ENCODE measurements around the gene HOXB8. TPM values are rescaled to one million over a fixed set of nuclear protein-coding genes. Genes with fewer than 3 reads are reported as not detected.

The HOXB8 gene
- total RNA-seq, 1 donor from 2014 or later = 2.3 TPM

DNA sequence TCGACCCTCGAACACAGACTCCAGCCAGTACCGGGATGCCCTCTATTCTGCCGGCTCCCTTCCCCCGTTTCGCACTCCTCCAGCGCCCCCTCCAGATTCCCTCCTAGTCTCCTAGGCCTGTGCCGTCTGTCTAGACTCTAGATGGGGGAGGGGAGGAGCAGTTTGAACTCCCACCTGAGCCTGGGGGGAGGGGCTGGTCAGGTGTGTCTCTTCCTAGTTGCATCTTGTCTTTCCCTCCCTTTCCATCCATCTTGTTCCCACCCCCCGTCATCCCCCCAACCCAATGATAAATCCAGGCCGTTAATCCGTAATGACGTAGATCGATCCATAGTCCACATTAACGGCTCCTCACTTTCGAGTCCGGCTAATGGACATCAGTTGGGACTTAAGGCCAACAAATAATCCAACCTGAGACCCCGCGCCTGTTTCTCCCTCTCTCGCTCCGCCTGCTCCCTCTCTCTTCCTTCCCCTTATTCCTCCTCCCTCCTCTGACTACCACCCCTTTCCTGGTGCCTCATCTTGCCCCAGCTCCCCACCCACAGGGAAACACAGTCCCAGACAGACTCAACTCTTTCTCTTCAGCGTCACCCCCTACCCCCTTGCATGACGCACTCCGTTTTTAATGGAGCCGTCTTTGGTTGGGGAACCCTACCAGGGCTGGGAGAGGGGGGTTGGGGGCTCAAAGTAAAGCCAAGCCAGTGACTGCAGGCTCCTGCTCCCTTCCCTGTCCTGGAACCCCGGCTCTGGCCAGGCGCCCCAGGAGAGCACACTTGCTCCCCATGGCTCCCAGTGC is 18.2 kb downstream of the HOXB8 start:
- no peak for DNase-seq (ENCODE audit: low spot score)

DNA sequence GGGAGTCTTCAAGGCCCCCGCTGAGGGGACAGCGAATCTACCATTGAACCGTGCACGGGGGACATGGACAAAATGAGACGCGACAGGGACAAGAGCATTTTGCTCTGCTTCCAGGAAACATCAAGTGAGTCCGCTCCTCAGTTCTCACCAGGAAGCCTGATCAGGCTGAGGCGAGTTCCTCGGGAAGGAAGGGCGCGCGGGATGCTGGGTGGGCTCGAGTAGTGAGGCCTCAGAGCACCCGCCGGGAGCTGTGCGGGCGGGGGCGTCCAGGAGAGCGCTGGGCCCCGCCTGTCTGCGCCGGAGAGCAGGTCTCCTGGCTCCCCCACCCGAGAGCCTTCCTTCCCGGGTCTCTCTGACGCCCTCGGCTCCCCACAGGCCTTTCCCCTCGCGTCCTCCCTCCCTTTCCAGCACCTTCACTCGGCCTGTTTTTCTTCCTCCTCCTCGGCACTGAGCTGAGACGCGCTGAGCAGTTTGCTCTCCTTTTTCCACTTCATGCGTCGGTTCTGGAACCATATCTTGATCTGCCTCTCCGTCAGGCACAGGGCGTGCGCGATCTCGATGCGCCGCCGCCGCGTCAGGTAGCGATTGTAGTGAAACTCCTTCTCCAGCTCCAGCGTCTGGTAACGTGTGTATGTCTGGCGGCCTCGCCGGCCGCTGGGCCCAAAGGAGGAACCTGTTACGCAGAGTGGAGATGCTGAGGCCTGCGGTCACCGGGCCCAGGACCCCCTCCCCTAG is 18.9 kb downstream of the HOXB8 start:
- DNase-seq (ENCODE audit: low spot score) = no peak

DNA sequence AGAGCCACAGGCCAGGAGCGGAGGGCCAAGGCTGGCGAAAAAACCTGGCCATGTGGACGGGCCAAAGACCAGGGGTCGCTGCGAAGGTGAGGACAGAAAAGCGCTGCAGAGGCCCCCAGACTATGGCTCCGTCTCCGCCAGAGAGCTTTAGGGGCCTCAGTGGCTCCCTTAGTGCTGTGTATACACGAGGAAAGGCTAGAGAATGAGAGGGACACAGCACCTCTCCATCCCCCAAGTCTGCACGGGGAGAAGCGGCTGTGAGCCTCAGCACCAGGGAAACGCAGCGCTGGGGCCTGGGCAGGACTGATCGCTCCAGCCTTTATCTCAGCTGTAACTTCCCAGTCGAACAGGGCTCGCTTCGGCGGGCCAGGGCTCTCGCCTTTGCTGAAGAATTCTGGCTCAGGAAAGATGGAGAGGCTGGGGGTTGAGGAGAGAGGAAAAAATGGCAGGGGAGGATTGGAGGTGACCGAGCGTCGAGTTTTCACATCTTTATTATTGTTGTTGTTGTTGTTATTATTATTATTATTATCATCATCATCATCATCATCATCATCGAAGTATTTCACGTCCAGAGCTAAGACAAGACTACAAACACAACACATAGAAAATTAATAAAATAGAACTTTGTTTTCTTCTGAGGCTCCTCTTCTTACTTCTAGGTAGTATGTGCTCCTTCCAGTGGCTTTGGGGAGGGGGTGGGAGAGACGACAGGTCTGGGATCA is 19.7 kb downstream of the HOXB8 start:
- DNase-seq (ENCODE audit: low spot score) = no peak

DNA sequence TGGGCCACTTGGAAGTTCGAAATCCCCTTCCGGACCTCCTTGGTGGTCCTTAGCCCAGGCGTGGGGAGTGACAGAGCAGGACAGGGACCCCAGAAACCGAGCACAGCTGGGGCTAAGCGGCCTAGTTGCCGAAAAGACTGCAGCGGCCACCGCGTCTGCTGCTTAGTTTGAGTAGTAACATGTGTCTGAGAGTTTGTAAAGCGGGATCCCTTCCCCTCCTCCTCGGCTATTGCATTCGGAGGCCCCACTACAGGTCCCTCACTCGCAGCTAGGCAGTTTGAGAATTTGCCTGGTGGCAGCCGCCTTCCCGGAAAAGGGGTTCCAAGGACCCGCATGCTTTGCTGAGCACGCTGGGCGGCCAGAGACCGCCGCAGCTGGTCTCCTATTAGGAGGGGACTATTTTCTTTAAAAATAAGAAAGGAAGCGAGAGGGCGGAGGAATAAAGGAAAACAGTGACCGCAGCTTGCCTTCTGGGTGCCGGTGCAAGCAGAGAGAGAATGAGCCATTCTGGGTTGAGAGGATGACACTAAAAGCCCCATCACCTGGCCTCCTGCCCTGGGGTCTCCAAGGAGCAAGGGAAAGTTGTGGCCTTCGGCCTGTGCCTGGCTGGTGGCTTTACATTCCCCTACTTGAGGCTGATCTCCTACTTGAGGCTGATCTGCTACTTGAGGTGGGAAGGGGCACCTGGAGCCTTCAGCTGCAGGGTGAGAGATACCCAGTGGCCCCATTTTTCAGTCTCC is 20.4 kb downstream of the HOXB8 start:
- no peak for DNase-seq (ENCODE audit: low spot score)

DNA sequence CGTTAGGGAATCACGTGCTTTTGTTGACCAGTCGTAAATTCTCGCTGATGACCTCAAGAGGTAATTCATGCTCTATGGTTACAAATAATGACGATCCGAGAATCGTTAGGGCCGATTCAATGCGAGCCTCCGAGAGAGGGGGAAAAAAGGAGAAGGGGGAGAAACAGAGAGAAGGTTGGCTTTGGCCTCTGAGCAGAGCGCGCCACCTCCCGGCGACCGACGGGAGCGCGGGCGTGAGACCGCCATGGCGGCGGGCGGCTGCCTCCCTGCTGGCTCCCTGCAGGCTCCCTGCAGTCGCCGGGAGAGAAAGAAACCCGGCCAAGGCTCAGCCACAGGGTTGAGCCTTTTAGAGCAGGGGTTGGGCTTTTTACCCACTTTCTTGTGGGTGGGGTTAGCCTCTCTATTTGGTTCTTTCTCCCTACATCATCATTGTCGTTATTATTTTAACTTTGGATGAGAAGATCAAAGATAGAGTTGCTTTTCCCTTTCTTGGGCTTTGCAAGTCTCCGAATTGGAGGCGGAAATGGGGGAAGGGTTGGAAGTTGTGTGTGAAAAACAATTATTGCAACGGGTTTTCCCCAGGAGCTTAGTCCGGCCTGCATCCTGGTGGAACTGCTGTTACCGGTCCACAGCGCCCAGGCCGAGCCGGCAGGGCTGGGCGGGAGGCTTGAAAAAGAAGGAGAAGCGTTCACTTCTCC is 21.1 kb downstream of the HOXB8 start:
- no peak for DNase-seq (ENCODE audit: low spot score)

DNA sequence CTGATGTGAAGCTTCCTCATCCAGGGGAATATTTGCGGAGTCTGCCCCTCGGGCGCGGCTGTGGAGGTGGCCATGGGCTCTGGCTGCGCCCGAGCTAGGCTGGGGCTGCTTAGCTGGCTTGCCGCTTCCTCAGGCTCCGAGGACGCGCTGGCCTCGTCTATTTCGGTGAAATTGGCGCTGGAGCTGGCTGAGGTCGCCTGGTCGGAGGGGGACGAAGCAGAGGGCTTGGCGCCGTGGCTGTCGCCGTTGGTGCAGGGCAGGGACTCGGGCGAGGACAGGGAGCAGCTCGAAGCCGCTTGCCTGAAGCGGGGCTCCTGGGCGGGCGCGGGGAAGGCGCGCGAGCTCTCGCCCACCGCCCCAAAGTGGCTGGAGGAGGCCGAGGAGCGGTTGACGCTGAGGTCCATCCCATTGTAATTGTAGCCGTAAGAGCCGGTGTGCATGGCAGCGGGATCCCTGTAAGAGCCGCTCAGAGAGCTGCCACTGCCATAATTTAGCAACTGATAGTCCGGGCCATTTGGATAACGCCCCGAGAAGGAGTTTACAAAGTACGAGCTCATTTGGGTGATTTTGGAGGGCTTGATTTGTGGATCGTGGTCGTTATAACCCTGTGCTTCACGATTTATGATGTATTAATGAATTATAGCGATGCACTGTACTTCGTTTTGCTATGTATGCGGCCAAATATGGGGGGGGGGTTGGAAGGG is 21.8 kb downstream of the HOXB8 start, which contains the start of gene HOXB5:
TSS of gene HOXB5 (minus strand) at position 654 of the 704 bp plus-strand sequence. CDS start at position 557, 97 bp downstream.
- no peak for DNase-seq (ENCODE audit: low spot score)

DNA sequence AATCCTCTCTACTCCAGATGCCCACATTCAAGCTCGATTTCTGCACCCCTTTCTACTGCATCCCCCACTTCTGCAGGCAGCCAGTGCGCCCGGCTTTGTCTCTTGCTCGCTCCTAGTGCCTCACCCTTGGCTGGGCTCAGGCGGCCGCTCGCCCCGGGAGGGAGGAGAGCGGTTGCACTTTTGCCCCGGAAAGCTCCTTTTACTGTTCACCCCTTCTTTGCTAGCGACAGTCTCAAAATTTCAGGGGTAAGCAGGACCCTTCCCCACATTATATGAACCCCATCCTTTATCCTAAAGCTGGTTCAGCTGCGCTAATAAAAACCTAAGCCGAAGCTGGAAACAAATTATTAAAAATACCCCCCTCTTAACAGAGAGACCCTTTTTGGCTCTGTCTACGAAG is 22.5 kb downstream of the HOXB8 start:
- DNase-seq (ENCODE audit: low spot score) = no peak

DNA sequence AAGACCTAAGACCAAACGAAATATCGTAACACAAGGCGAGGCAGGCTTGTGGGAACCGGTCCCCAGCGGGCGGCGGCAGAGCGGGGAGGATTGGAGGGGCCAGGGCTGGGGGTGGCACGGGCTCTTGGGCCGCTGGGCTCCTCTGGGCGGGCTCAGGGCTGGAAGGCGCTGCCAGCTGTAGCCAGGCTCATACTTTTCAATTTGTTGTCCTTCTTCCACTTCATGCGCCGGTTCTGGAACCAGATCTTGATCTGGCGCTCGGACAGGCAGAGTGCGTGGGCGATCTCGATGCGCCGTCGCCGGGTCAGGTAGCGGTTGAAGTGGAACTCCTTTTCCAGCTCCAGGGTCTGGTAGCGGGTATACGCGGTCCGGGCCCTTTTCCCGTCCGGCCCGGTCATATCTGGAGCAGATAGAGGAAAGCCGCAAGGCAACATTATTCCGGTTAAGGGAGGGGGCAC is 23.0 kb downstream of the HOXB8 start:
- no peak for DNase-seq (ENCODE audit: low spot score)

DNA sequence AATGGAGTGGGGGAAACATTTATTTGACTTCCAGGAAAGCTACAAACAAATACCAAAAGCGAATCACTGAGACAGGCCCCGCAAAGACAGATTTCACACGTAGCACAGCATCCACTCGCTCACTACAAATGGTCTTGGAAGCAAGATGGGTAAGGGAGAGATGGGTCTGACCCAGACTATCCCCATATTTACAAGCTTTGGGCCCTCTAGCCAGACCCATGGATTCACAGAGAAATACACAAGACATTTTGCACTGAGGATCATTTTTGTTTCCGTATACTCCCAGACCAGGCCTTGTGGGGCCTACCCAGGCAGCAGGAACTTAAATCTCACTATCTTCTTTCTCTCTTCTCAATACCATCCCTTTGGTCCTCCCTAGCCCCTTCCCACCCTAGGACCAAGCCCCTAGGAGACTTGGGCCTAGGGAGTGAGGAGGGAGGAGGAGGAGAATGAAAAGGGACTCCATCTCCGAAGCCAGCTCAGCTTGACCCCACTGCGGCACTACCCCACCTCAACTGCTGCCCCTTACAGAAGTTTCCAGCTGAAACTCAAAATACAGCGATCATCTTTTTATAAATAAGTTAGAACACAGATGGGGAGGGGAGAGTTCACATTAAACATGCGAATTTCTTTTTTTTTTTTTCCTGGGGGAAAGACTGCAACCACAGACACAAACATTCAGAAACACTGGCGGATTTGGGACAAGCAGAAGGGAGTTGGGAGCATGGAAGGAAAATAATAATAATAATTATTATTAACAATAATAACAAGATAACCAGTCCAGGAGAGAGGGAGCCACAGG is 23.6 kb downstream of the HOXB8 start:
- DNase-seq (ENCODE audit: low spot score) = no peak

DNA sequence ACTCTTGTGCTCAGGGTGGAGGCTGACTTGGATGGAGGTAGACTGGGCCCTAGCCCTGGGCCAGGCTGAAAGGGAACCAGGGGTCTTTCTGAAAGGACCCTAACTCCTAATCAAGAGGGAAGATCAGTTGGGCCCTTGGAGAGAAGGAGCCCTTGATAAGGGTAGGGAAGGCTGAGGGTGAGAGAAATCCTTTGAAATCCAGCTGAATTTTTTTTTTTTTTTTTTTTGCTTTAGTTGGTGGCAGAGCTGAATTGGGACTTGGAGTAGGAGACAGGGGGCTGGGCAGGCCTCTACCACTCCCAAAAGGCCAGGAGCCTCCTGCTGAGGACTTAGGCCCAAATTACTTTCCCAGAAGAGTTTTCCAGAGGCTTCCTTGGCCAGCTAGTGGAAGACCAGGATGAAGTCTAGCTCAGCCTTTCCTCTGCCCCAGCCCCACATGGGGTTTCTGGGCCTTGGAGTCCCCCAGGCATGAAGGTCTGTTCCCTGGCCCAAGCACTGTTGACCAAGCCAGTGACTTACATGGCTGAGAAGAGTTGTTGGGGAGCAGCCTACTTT is 24.4 kb downstream of the HOXB8 start:
- no peak for DNase-seq (ENCODE audit: low spot score)

DNA sequence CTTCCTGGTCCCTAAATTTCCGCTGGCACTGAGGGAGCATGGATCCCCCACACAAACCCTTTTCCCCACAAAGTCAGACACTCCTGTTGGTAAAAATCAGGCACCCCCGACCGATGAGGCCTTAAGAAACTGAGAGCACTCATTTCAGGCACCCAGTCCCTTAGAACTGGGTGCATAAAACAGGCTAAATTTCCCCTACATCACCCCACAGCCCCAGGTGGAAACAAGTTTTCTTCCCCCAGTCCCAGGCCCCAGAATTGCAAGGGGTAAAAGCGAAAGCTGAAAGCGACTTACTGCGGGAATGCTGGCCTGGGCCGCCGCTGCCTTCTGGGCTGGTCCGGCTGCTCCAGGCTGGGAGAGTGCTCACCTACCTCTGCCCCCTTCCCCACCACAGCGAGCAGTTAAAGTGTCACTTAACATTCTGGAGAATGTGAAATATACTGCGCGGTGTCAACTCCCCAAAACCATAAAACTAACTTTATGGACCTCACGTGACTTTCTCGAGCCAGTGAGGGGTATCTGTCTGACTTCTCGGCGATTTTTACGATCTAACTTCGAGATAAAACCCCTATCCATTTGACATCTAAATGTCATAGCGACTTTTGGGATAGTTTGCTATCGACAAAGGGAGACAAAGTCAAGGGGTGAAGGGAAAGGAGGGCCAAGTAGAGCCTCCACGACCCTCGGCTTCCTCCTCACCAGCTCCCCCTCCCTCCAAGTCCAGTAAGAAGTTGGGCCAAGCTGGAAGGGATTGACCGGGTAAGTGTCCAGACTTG is 25.1 kb downstream of the HOXB8 start, which contains the start of gene HOXB3:
TSS of gene HOXB3 (minus strand) at position 411 of the 776 bp plus-strand sequence. CDS start 37,767 bp downstream, outside the sequence.
- no peak for DNase-seq (ENCODE audit: low spot score)

DNA sequence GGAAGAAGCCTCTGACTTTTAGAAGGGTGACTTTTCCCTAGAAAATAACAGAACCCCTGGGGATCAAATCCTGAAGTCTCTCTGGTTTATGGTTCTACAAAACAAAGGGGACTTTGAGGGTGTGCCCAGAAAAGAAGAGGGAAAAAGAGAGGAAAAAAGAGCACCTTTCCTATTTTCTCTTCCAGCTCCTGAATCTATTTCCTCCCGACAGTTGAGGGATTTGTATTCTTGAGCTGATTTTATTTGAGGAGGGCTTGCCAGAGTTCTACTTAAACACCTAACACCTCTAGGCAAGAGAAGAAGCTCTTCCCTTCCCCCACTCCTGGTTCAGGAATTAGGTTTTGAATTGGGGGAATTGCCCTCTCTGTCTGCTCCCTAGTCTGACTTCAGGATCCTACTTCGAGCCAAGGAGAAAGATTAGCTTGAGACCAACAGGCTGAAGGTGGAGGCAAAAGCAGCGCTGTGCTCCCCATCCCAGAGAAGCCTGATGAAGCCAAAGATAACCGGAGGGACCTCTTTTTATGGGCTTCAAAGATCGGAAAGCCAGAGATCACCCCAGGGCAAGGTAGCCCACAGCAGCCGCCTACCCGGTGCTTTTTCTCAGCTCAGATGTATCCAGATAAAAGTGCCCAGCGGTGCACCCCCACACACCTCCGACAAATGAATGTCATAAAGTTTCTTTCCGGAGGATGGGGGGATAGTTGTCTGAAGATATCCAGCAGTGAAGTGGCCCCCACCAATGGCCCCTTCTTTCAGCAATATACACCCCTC is 25.8 kb downstream of the HOXB8 start:
- DNase-seq (ENCODE audit: low spot score) = no peak

DNA sequence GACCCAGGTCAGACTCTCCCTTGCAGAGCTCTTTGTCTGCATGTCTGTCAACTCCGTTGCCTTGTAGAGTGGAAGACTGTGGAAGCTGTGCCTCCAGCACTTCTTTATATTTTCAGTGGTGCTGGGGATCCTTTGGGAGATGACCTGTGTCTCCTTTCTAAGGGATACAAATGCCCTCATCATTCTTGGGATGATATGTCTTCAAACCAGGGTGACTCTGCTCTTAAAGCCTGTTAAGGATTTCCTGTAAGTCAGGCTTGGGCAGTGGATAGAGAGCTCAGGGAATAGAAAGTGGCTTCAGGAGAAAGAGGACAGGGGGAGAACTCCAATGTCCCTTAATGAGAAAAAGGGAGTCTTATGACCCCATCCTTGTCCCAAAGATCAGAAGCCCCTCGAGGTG is 26.6 kb downstream of the HOXB8 start:
- DNase-seq (ENCODE audit: low spot score) = no peak

DNA sequence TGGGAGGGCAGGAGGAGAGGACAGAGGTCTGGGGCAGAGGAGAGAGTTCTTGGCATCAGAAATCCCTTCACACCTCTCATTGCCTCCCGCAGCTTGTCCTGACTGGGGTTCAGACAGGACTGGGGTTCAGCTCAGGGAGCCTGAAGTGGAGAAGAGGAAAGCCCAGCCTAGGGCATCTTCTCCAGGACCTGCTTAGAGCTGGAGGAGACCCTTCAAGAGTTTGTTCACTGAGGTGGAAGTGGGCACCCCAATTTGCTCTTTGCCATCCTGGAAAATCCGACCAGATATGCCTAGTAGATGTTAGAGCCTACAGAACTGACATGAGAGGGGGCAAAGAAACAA is 27.0 kb downstream of the HOXB8 start:
- no peak for DNase-seq (ENCODE audit: low spot score)

DNA sequence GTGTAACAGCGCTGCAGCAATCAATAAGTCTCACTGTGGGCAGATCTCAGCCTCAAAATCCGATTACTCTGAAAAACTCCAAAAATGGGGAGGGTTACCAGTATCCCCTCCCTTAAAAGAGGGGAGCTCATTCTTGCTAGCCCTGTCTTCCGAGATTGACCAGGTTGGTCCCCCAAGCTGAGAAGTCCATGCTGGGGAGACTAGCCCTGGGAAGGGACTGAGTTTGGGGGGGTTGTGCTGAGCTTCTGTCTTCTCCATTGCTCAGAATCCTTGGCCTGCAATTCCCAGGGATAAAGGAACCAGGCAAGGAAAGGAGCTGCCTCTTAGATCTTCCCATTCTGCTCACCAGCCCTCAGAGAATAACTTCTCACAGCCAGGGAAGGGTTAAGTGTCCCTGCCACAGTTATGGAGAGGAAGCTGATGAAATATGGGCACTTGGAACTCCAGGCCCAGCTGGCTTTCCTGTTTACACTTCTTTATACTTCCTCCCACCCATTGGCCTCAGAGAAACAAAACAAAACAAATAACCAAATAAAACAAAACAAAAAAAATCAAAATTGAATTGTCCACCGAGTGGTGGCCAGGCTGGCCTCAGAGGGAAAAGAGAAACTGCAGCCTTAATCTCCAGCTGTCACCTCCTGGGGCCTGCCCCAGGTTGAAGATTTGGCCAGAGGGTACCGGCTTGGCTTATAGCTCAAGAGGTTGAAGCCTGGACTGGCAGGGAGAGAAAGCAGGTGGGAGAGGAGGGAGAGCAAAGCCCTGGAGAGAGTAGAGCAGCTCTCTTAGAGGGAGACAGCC is 27.6 kb downstream of the HOXB8 start:
- DNase-seq (ENCODE audit: low spot score) = no peak

Measured in mesenteric fat pad (tissue), 1 donor.